Femur (tissue), 1 donor: ENCODE results near the gene RPP38.
A peak's percentile ranks its signal among the peaks of the same experiment; 100 is the strongest.

Experiments
- DNase-seq: peaks from one replicate; pipeline ENCODE4 v3.0.0-alpha.2; 2017

Gene RPP38, protein sequence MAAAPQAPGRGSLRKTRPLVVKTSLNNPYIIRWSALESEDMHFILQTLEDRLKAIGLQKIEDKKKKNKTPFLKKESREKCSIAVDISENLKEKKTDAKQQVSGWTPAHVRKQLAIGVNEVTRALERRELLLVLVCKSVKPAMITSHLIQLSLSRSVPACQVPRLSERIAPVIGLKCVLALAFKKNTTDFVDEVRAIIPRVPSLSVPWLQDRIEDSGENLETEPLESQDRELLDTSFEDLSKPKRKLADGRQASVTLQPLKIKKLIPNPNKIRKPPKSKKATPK

DNA sequence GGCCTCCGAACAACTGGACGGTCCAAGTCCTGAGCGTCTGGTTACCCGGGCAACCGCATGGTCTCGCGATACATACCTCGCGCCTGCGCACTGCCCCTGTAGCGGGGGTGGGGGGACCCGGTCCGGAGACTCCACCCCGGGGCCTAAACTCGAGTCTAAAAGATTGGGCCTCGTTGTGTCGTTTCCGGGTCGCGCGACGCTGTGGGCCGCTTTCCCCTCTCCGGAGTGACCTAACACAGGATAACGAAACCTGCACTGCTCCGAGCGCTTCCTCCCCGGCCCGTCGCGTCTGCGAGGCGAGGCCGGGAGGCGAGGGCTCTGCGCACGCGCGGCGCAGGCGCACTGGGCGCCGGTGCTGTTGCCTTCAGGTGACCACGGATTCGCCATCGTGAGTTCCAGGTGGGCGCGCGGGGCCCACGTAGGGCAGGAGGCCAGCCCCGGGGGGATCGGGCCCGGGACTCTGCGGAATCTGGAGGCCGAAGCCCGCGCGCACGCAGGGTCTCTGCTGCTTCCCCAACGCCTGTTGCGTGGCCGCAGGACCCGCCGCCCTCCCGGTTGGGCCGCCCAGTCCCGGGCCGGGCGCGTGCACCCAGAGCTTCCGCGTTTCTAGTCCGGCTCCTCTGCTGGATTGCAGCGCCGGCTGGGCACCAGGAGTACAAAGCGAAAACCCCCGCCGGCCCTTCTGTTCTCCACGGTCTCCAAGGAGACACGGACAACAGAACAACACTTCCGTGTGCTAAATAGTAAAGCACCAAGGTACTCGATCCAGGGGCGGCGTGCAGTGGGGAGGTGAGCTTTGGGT, at the start of gene RPP38:
RPP38 (plus strand) TSS at position 345 of the 802 bp plus-strand sequence. CDS start 5,960 bp downstream, outside the sequence.
- peak; percentile 98 for DNase-seq

DNA sequence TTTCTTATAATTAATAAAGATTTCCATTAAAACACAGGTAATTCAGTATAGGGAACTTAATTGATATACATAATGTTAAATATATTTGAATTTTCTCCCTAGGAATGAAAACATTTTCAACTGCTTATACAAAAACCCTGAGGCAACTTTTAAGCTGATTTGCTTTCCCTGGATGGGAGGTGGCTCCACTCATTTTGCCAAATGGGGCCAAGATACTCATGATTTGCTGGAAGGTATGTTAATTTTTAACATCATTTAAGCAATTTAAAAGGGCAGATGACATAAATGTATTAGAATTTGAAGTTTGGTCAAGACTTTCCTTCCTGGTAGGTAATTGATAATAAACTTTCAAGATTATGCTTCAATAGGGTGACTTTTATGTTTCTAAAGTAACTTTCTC, 47.6 kb upstream of the RPP38 start:
- no peak for DNase-seq

DNA sequence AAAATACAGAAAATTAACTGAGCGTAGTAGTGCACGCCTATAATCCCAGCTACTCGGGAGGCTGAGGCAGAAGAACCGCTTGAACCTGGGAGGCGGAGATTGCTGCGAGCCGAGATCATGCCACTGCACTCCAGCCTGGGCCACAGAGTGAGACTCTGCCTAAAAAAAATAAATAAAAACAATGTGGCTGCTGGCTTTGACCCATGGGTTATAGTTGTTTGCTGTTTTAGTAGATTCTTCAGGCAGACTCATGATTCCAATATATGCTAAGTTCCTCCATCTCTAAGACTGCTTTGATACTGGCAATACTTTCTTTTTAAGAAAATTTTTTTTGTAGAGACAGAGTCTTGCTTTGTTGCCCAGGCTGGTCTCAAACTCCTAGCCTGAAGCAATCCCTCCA, 45.0 kb upstream of the RPP38 start:
- no peak for DNase-seq

DNA sequence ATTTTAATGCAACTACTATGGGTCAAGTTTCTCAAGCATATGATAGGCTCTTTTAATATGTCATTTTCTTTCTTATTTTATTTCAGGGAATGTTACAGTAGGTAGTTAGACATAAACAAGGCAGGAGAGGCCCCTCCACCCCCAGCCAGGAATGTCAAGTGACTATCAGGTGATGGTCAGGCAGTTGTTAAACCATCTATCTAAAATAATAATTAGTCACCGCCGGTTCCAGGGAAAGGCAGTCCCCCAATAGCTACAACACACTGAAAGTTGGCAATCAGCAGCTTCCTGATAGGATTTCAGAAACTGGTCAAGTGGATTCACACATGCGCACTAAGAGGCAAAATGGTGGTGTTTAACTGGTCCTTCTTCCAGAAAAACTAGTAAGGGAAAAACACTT, 44.1 kb upstream of the RPP38 start:
- no peak for DNase-seq

DNA sequence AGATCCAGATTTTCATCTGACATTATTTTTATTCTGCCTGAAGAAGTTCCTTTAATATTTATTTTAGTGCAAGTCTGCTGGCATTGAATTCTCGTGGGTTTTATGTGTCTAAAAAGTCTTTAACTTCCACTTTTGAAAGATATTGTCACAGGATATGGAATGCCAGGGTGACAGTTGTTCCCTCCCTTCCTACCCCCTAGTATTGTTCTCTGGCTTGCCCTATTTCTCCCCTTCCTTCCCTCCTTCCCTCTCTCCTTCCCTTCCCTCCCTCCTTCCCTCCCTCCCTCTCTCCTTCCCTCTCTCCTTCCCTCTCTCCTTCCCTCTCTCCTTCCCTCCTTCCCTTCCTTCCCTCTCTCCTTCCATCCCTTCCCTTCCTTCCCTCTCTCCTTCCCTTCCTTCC, 38.5 kb upstream of the RPP38 start:
- no peak for DNase-seq

DNA sequence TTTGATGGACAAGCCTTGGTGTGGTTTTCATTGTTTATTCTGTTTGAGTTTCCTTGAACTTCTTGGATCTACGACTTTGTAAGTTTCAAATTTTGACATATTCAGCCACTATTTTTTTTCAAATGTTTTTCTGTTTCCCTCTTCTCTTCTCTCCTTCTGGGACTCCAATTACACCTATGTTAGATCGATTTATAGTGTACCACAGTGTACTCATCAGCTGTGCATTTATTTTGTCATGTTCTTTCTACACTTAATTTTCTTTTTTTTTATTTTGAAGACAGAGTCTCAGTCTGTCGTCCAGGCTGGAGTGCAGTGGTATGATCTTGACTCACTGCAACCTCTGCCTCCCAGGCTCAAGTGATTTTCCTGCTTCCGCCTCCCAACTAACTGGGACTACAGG, 37.2 kb upstream of the RPP38 start:
- DNase-seq, result no peak

DNA sequence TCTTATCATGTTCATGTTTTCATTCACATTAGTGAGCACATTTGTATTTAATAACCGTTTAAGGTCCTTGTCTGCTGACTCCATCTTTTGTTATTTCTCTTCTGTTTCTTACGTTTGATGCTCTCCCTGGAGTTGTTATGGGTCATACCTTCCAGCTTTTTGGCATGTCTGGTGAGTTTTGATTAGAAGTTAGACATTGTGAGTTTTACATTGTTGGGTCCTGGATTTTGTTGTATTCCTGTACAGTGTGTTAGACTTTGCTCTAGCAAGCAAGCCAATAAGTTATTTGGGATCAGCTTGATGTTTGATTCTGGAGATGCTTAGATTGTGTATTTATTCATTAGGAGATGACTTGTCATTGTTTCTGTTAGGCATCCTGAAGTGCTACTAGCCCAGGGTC, 36.5 kb upstream of the RPP38 start:
- no peak for DNase-seq

DNA sequence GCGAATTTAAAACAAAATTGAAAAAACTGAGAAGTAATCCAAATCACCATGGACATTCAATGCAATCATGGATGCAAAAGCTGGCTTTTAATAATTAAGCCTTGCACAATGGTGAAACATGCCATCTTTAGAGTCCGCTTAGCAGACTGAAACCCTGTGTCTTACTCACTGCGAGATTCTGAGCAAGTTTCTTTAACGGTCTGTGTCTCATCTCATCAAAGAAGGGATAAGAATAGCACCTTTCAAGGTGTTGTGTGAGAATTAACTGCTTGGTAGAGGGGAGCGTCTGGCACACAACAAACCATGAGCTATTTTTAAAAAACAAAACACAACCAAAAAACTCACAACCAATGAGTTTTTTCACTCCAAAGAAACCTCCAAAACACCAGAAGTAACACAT, 30.0 kb upstream of the RPP38 start:
- no peak for DNase-seq

DNA sequence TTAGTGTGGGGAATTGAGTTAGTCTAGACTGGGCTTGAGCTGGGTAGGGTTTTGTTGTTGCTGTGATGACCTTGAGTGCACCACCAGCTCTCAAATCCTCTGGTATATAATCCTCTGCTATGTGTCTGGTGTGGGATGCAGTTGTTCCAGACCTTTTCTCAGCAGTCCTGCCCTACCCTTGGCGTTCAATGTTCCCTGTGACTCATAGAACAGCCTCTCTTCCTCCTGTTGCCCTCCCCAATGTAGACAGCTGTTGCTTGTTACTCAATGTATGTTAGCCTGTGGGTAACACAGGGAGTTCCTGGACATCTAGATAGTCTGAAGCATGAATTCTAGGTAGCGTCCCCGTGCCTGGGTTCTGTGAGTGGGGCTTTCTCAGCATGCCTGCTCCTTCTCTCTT, 28.4 kb upstream of the RPP38 start:
- DNase-seq, result peak; percentile 24

DNA sequence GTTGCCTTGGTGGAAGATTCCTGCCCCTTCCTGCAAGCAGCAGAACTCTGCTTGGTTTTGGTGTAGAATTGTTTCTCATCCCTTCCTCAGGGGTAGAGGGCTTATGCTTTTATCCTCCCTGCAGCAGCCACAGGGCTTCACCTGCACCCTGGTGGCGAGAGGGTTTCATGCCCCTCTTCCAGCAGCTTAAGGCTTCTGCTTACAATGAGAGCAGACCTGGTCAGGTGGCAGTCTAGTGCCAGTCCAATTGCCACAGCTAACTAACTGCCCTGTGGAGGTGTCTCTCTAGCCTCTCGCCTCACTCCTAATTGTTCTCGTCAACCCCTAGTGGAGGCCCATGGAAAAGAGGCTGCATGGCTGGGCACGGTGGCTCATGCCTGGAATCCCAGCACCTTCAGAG, 27.9 kb upstream of the RPP38 start:
- DNase-seq, result no peak

DNA sequence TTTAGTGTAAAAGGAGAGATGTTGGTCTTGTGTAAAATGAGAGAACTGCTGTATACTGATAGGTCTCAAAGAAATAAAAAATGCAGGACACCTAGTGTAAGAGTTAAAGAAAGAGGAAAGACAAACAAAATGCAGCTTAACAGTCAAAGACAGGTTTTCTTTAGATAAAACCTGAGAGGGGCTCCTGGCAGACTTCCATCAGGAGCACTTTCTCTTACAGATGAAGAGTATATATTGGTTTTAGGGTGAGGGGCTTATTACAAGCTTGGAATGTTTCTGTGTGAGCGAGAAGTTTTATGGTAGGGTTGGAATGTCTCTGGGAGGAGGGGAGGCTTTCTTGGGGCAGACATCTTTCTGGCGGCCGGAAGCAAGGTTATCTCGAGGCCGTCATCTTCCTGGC, 24.8 kb upstream of the RPP38 start:
- no peak for DNase-seq

DNA sequence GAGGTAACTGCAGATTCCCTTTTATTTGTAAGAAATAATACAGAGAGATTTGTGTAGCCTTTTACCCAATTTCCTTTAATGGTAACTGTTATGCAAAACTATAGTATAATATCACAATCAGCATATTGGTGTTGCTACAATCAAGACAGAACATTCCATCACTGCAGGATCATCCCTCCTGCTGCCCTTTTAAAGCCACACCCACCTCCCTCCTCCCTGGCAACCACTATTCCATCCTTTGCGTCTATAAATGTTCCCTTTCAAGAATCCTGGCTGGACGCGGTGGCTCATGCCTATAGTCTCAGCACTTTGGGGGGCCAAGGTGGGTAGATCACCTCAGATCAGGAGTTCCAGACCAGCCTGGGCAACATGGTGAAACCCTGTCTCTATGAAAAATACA, 21.7 kb upstream of the RPP38 start:
- no peak for DNase-seq

DNA sequence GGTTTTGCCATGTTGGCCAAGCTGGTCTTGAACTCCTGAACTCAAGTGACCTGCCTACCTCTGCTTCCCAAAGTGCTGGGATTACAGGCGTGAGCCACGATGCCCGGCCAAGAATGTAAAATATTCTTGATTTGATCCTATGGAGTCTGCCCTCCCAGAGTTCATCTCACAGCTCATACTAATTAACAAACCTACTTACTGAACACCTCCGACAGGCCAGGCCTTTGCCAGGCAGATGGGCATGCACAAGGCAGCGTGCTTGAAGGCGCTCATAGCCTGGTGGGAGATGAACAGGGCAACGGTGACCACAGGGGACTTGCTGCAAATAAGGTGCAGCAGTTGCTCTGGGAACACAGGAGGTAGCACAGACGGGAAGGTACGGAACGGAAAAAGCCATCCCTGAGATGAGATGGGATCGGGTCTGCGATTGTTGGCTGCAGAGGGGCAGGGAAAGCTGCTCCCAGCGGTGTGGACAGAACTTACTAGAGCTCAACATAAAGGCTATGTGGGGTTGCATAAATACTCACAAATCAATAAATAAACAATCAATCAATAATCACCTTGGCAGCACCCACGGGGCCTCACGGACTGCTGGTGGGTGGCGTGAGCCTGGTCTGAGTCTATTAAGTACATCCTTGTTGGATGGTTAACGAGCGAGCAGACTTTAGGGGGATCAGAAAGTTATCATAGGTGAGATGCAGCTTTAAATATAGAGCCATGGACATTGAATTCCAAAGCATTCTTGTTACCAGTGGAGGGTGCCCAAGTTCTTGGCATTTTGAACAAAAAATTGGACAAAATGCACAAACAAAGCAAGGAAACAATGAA, 13.3 kb upstream of the RPP38 start:
- no peak for DNase-seq

DNA sequence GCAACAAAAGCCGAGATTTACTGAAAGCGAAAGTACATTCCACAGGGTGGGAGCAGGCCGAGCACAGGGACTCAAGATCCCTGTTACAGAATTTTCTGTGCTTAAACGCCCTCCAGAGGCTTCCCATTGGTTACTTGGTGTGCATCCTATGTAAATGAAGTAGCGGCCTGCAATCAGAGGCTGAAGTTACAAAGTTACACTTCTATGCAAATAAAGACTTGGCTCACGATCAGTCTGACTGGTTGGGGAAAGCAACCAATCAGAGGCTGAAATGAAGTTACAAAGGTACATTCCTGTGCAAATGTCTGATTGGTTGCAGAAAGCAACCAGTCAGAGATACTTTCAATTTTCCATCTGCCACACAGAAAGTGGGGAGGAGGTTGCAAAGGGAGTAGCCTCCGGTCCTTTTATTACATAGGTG, 12.6 kb upstream of the RPP38 start:
- DNase-seq, result peak; percentile 78

DNA sequence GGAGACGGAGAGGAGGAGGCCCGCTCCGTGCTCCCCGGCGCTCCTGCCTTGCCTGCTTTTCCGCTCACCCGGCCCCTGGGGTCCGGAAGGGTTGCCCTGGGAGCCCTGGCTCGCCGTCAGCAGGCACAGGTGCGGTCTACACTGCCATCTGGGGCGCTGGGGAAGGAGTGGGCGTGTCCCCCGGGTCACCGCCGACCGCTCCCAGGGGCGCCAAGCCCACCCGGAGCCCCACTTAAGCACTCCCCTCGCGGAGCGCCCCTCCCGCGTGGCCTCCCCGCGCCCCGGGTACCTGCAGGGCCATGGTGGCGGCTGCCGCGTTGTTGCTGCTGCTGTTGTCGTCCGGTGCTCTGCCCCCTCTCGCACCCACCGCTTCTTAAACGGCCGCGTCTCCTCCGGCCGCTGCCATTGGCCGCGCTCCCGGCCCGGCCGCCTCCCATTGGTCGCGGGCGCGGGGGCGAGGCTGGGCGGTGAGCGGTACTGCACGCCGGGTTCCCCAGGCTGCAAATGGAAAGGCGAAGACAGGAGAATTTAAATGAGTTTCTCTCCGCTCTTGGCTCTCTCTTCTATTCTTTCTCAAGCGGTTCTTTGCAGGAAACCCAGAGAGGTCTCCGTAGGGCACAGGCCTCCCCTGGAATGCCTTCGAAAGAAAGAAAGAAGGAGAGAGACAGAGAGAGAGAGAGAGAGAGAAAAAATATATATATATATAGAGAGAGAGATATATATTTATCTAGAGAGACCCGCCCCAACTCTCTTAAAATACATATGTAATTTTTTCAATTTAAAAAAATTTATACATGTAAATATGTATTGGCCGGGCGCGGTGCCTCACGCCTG, 8.5 kb upstream of the RPP38 start, which contains the start of gene ACBD7:
ACBD7 (minus strand) TSS at position 349 of the 834 bp plus-strand sequence; CDS start at position 301, 48 bp downstream.
- DNase-seq, result peak; percentile 86

DNA sequence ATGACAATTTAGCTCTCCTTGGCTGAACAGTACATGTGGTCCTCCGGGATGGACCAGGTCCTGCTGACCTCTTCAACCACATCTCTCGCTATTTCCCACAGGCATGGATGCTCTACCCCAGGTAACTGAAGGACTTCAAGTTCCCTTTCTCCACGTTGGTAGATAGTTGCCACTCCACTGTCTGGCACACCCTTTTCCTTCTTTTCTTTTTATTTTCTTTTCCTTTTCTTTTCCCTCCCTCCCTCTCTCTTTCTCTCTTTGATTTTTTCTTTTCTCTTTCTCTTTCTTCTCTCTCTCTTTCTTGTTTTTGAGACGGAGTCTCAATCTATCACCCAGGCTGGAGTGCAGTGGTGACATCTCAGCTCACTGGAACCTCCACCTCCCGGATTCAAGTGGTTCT, 5.7 kb upstream of the RPP38 start:
- no peak for DNase-seq

DNA sequence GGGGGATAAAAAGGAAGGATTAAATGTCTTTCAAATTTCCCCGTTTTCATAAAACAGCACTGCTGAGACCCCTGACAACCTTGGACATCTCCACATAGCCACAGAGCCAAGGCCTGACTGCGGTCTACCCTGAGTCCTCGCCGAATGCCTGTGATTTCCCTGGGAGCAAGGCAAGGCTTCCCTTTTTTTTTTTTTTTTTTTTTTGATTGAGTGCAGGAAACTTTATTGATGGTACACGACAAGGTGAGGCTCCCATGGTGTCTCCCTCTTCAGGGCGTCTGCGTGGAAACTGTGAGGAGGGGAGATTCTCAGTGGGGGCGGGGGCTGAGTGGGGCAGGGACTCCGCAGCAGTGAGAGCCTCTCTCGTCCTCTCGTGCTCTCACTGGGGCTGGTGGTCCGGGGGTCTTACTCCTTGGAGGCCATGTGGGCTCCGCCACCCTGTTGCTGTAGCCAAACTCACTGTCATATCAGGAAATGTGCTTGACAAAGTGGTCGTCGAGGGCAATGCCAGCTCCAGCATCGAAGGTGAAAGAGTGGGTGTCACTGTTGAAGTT, 4.2 kb upstream of the RPP38 start:
- DNase-seq, result no peak

DNA sequence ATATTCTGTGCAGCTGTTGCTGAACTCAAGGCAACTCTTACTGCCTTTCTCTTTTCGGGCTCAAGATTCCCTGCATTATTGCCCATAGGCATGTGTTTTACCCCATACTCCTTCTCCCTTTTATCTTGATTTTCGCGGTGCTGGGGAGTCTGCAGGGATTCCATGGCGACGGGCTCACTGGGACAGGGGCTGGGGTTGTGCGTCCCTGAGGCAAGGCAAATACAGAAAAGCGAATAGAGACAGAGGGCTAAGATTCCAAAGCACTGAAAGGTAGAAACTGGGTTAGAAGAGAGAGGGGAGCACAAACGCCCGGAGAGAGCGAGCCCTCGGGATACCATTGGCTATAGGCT, 519 bp upstream of the RPP38 start:
- no peak for DNase-seq

DNA sequence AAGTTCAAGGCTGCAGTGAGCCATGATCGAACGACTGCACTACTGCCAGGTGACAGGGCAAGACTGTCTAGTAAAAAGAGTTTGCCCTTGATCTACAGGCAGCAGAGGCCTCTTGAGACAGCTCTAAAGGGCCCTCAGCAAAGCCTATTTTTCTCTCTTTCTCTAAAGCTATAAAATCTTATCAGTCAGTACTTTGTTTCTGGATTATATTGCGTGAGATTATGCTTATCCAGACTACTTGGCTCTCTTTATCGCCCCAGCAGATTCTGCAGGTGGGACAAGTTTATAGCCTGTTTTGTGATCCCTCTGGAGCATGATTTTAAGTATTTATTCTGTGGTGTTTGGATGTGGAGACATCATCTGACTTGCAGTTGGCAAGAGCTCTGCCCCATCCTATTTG, 2.7 kb downstream of the RPP38 start:
- no peak for DNase-seq

DNA sequence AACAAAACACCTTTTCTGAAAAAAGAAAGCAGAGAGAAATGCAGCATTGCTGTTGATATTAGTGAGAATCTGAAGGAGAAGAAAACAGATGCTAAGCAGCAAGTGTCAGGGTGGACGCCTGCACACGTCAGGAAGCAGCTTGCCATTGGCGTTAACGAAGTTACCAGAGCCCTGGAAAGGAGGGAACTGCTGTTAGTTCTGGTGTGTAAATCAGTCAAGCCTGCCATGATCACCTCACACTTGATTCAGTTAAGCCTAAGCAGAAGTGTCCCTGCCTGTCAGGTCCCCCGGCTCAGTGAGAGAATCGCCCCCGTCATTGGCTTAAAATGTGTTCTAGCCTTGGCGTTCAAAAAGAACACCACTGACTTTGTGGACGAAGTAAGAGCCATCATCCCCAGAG, 6.4 kb downstream of the RPP38 start:
- no peak for DNase-seq

DNA sequence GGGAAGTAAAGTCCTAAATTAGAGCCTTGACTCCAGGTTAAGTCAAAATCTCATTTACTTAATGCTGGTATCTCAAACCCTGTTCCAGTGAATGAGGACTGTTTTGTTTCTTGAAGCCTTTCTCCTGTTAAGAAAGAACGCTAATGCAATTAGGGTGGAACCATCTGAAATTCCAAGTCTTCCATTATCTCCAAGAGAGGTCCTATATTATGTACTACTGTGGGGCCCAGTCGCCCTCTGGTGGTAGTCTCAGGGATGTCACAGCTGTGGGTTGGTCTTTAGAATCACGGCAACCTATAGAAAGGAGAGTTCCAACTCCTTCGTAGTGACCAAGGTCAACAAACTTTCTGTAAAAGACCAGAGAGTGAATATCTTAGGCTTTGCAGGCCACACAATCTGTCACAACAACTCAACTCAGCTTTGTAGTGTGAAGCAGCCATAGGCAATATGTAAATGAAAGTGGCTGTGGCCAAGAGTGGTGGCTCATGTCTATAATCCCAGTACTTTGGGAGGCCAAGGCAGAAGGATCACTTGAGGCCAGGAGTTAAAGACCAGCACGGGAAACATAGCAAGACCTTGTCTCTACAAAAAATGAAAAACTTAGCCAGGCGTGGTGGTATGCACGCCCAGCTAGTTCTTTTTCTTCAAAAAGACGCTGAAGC, 9.3 kb downstream of the RPP38 start:
- peak; percentile 72 for DNase-seq

DNA sequence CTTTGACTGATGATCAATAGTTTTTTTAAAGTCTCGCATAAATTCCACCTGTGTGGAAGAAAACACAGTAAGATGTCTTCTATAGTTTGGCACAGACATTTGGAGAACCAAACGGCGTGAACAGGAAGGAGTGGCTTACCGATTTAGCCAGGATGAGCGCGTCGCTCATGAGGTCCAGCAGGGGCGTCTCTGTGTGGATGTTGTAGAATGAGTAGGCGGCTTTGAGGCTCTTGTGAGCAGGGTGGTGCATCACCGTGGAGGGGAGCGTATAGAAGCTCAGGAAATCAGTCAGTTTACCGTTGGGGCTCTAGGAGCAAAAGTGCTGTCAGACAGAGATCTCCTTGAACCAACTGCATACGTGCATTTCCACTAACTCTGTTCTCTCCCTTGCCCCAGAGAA, 15.5 kb downstream of the RPP38 start:
- DNase-seq, result no peak
